Activated CD8-positive, alpha-beta T cell treated with anti-CD3 and anti-CD28 coated beads, Interleukin-2, amount 10 ng/mL, durations not matched to agents 7 days and 5 days (primary cell): Measurements from ENCODE around the gene ATF7. TPM values are rescaled to one million over a fixed set of nuclear protein-coding genes. Genes with fewer than 3 reads are reported as not detected.
"Not testable (repeated sequence)": the region's sequence is repeated elsewhere in the genome, so short reads cannot be mapped to it uniquely, and the experiment has no call there.

Experiments
- ATAC-seq: fragments of 150-1000 bp; cut with Tn5 transposase; one replicate; pipeline ENCODE4 v1.10.0; 2021; ENCODE audit warnings: moderate library complexity
- CTCF ChIA-PET: fragments of 350-600 bp; sonication (Branson Sonifier 250); formaldehyde crosslinking; loops from one replicate; lab custom pipeline; 2021; ENCODE audit warnings: antibody characterized with exemption; lab: Charles Lee
- POLR2A ChIA-PET: fragments of 350-600 bp; sonication (Branson Sonifier 250); formaldehyde crosslinking; loops from one replicate; lab custom pipeline; 2021; ENCODE audit warnings: antibody characterized with exemption; lab: Charles Lee
- DNase-seq: peaks from one replicate; pipeline ENCODE4 v3.0.0-alpha.2; 2020
- H3K27ac Mint-ChIP-seq: one replicate; pipeline ENCODE4 v1.8.0; 2021; ENCODE audit warnings: mild to moderate bottlenecking, mixed read lengths
- H3K27me3 Mint-ChIP-seq: one replicate; pipeline ENCODE4 v1.8.0; 2021; ENCODE audit warnings: low read depth, mixed read lengths
- H3K36me3 Mint-ChIP-seq: one replicate; pipeline ENCODE4 v1.8.0; 2021; ENCODE audit warnings: low read depth, mixed read lengths
- H3K4me1 Mint-ChIP-seq: one replicate; pipeline ENCODE4 v1.8.0; 2021; ENCODE audit warnings: low read depth, mixed read lengths
- H3K4me3 Mint-ChIP-seq: one replicate; pipeline ENCODE4 v1.8.0; 2021; ENCODE audit warnings: mild to moderate bottlenecking, mixed read lengths
- H3K9me3 Mint-ChIP-seq: one replicate; pipeline ENCODE4 v1.8.0; 2022; ENCODE audit warnings: mixed read lengths; ENCODE audit not compliant: insufficient read depth
- total RNA-seq, 2 experiments: library from RNA; stranded (reverse); gene quantifications; one replicate each; pipeline ENCODE4 v1.2.3, GENCODE V29; 2021

ATF7 gene
- total RNA-seq, 2 experiments from 2014 or later, result 27.7 to 28.7 TPM

- Mint-ChIP-seq H3K4me1 (peaks cover 16% of the 10 kb centered on the region), H3K27ac (no peak overlapping the region), H3K36me3 (peaks cover 8% of the 10 kb centered on the region), H3K4me3 (no peak overlapping the region), H3K9me3 (no peaks in the 10 kb centered on the region), H3K27me3 (no peaks in the 10 kb centered on the region)
- POLR2A ChIA-PET, result interaction anchor here (1.6 kb wide), 1 partner anchor 9 kb away, joined by 4 read pairs; no protein-coding TSS in a partner anchor
- ATAC-seq (no peak), DNase-seq (no peak)
- CTCF ChIA-PET, result interaction anchor here (1.0 to 1.6 kb wide), 5 partner anchors 12 to 103 kb away, joined by 3 to 11 read pairs (median 4); partner anchors contain the start of genes ATF7 and ATP5MC2
These were observed 14.9 kb downstream of the ATF7 start for GRCh38 chr12:53611304-53611703.

- peaks cover 19% of the 10 kb centered on the region for H3K4me1 Mint-ChIP-seq
- H3K36me3 Mint-ChIP-seq, H3K9me3 Mint-ChIP-seq, ATAC-seq, H3K27me3 Mint-ChIP-seq, H3K27ac Mint-ChIP-seq, CTCF ChIA-PET, POLR2A ChIA-PET, DNase-seq, H3K4me3 Mint-ChIP-seq: not testable (repeated sequence)
These were observed 19.5 kb downstream of the ATF7 start for GRCh38 chr12:53606688-53607087.

DNA sequence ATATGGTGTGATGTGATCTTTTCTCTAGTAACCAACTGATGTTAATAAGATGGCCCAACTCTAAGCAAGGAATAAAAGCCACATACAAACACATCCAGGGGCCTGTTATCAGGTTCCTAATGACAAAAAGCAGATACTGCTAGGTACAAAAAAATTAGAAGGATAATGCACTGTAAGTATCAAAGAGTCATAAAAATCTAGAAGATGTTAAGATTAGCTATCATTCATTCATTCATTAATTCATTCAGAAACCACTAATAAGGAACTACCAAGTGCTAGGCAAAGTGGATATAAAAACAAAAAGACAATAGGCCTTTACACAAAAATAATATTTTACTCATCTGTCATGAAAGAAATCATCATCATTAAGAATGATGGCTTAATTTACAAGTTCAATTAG is 21.6 kb downstream of the ATF7 start:
- ChIA-PET POLR2A (no interaction called here), CTCF (interaction anchor here (1.1 kb wide), 1 partner anchor 71 kb away, joined by 3 read pairs; the partner anchor contains the start of gene ATP5MC2)
- ATAC-seq (no peak), DNase-seq (no peak)
- Mint-ChIP-seq H3K36me3 (peaks cover 12% of the 10 kb centered on the region), H3K4me1 (peaks cover 19% of the 10 kb centered on the region), H3K9me3 (no peaks in the 10 kb centered on the region), H3K27me3 (no peaks in the 10 kb centered on the region), H3K4me3 (no peak overlapping the region), H3K27ac (no peak overlapping the region)

DNA sequence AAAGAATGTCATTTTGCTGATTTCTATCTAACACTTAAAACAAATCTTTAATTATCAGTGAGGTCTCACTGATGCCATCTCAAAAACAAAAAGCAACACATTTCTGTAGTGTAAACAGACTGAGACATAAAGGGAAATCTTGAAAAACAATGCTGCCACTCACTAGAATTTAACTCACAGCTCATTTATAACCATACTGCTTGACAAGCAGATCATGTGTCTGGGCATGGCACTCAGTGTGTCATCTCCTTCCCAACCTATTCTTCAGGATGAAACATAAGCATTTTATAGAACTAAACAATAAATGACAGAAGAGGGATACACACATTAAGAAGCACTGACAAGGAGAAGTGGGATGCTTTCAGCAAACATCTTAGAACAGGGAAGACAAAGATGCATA is 22.4 kb downstream of the ATF7 start:
- ATAC-seq (no peak), DNase-seq (no peak)
- H3K36me3 Mint-ChIP-seq, result peaks cover 15% of the 10 kb centered on the region
- no peaks in the 10 kb centered on the region for H3K27me3 Mint-ChIP-seq
- no peak overlapping the region for H3K27ac Mint-ChIP-seq
- H3K9me3 Mint-ChIP-seq, result no peaks in the 10 kb centered on the region
- ChIA-PET POLR2A (no interaction called here), CTCF (no interaction called here)
- H3K4me3 Mint-ChIP-seq, result no peak overlapping the region
- peaks cover 19% of the 10 kb centered on the region for H3K4me1 Mint-ChIP-seq

DNA sequence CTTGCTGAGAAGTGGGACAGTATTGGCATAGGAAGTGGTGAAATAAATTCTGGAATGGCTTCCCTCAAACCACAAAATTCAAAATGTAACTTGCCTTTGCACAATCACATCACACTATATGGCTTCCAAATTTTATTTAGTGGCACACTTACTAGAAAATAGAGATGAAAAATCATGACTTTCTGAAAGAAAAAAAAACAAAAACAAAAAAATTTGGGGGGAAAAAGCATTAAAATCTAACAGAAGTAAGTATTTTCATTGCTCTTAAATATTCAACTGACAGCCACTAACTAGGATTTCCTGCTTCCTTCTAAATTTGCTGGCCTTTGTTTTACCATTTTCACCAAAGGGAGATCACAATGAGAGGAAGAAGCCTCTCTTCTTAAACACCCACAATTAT is 23.0 kb downstream of the ATF7 start:
- ChIA-PET POLR2A (interaction anchor here (1.0 kb wide), 1 partner anchor 9 kb away, joined by 4 read pairs; no protein-coding TSS in a partner anchor), CTCF (interaction anchor here (1.8 kb wide), 1 partner anchor 73 kb away, joined by 5 read pairs; the partner anchor contains the start of gene ATP5MC2)
- Mint-ChIP-seq H3K27me3 (no peaks in the 10 kb centered on the region), H3K36me3 (peaks cover 20% of the 10 kb centered on the region), H3K27ac (no peak overlapping the region), H3K9me3 (no peaks in the 10 kb centered on the region), H3K4me1 (peaks cover 19% of the 10 kb centered on the region), H3K4me3 (no peak overlapping the region)
- ATAC-seq, result no peak
- no peak for DNase-seq

DNA sequence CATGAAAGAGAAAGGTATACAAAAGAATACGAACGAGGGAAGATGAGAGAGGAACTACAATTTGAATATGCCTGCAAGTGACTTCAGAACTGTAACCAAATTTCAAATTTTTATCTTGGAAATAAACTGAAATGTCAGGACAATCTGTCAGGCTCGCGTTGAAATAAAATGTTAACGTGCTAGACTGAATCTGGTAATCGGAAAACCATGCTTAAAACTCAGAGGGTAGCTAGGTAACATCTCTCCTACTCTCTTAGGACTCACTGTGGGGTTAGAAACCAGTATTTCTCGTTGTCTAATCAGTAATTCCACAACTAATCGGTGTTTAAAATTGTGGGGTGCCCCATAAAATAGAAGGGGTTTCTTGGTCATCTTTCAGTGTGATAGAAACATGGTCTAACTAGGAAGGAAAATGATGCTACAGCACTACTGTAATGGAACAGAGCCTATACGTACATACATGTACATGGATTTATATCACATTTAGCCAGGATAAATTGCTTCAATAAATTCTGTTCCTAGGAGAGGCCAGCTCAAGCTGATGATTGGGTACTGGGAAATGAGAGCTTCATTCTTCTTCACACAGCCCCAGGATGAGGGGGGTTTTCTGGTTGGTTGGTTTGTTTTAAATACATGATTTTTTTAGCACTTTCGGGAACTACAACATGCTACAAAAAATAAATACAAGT is 23.9 kb downstream of the ATF7 start:
- ATAC-seq (no peak), DNase-seq (no peak)
- H3K27me3 Mint-ChIP-seq, result no peaks in the 10 kb centered on the region
- H3K4me3 Mint-ChIP-seq, result no peak overlapping the region
- ChIA-PET POLR2A (interaction anchor here (1.0 kb wide), 1 partner anchor 10 kb away, joined by 4 read pairs; no protein-coding TSS in a partner anchor), CTCF (interaction anchor here (0.9 to 1.8 kb wide), 2 partner anchors 59 to 73 kb away, joined by 3 to 5 read pairs; partner anchors contain the start of gene ATP5MC2)
- peaks cover 19% of the 10 kb centered on the region for H3K4me1 Mint-ChIP-seq
- no peaks in the 10 kb centered on the region for H3K9me3 Mint-ChIP-seq
- peaks cover 24% of the 10 kb centered on the region for H3K36me3 Mint-ChIP-seq
- no peak overlapping the region for H3K27ac Mint-ChIP-seq

- H3K36me3 Mint-ChIP-seq, result peaks cover 23% of the 10 kb centered on the region
- CTCF ChIA-PET, result interaction anchor here (1.8 kb wide), 1 partner anchor 74 kb away, joined by 5 read pairs; the partner anchor contains the start of gene ATP5MC2
- H3K4me3 Mint-ChIP-seq, result no peak overlapping the region
- ATAC-seq (no peak), DNase-seq (no peak)
- H3K4me1 Mint-ChIP-seq, result peaks cover 19% of the 10 kb centered on the region
- no peaks in the 10 kb centered on the region for H3K27me3 Mint-ChIP-seq
- H3K27ac Mint-ChIP-seq, result no peak overlapping the region
- POLR2A ChIA-PET, result no interaction called here
- no peaks in the 10 kb centered on the region for H3K9me3 Mint-ChIP-seq
These were observed 24.8 kb downstream of the ATF7 start for GRCh38 chr12:53601296-53601847.

- ChIA-PET CTCF (interaction anchor here (0.8 to 1.5 kb wide), 2 partner anchors 76 to 143 kb away, joined by 3 read pairs; no protein-coding TSS in a partner anchor), POLR2A (no interaction called here)
- Mint-ChIP-seq H3K27me3 (no peaks in the 10 kb centered on the region), H3K9me3 (no peaks in the 10 kb centered on the region), H3K36me3 (peaks cover 23% of the 10 kb centered on the region), H3K4me1 (peaks cover 19% of the 10 kb centered on the region), H3K27ac (no peak overlapping the region), H3K4me3 (no peak overlapping the region)
- DNase-seq (no peak), ATAC-seq (no peak)
These were observed 25.5 kb downstream of the ATF7 start for GRCh38 chr12:53600490-53601295.

GRCh38 chr12:53599579-53599978 is 26.6 kb downstream of the ATF7 start:
- DNase-seq, result no peak
- POLR2A ChIA-PET, result no interaction called here
- Mint-ChIP-seq H3K36me3 (peaks cover 23% of the 10 kb centered on the region), H3K9me3 (no peaks in the 10 kb centered on the region), H3K27ac (no peak overlapping the region), H3K4me3 (no peak overlapping the region), H3K27me3 (no peaks in the 10 kb centered on the region), H3K4me1 (peaks cover 19% of the 10 kb centered on the region)
- ATAC-seq, result no peak
- CTCF ChIA-PET, result interaction anchor here (1.5 kb wide), 1 partner anchor 144 kb away, joined by 3 read pairs; no protein-coding TSS in a partner anchor

GRCh38 chr12:53598971-53599370 is 27.2 kb downstream of the ATF7 start:
- H3K9me3 Mint-ChIP-seq, DNase-seq, POLR2A ChIA-PET, H3K27me3 Mint-ChIP-seq, H3K4me3 Mint-ChIP-seq, ATAC-seq, H3K27ac Mint-ChIP-seq: not testable (repeated sequence)
- CTCF ChIA-PET, result interaction anchor here (1.4 to 1.5 kb wide), 2 partner anchors 77 to 145 kb away, joined by 3 to 4 read pairs; partner anchors contain the start of gene ATP5MC2
- Mint-ChIP-seq H3K36me3 (peaks cover 23% of the 10 kb centered on the region), H3K4me1 (peaks cover 18% of the 10 kb centered on the region)

DNA sequence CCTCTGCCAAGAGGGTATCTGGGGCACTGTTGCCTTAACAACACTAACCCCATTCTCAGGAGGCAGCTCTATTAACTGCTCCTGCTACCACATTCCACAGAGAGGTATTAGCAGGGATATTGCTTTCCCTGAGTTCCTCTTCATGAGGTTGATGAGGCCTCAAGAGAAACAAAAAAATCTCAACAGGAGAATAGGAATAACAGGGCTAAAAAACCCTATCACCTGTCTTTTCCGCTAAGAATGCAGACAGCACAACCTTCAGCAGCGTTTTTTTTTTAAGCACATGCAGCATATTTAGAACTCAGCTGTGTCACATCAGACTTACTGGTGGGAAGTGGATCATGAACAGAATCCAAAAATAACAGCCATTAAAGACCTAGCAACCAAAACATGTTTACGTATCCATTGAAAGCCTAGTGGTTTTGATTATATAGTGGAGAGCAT is 29.2 kb downstream of the ATF7 start:
- DNase-seq (no peak), ATAC-seq (no peak)
- Mint-ChIP-seq H3K4me3 (no peak overlapping the region), H3K4me1 (peaks cover 2% of the 10 kb centered on the region), H3K27me3 (no peaks in the 10 kb centered on the region), H3K9me3 (no peaks in the 10 kb centered on the region), H3K36me3 (peaks cover 18% of the 10 kb centered on the region), H3K27ac (no peak overlapping the region)
- POLR2A ChIA-PET, result no interaction called here
- CTCF ChIA-PET, result interaction anchor here (0.6 kb wide), 1 partner anchor 9 kb away, joined by 3 read pairs; no protein-coding TSS in a partner anchor
